Measurements from ENCODE around the gene SCN1A.

Gene SCN1A

DNA sequence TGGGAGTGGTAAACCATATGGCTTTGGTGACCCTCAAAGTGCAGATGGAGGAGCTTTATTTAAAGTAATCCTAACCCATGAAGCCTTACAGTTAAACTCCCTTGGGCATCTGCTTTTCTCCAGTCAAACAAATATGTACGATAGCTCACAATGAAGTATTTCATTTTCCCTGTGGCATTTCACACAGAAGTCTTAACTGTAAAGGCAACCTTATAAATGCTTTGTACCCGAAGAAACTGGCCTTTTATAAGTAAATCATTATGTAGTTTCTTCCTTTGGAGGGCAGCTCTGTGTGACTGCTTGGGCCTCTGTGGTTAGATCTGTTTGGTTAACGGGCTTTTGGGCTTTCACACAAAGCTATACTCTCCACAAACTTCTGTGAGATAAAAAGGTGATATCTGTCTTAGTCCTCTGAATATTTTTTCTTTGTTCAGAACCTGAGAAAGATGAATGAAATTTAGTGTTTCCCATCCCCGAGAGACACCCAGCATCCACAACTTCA, 46.6 kb downstream of the SCN1A start:
- H3K27ac ChIP-seq (replicated peaks), result no peak overlapping the region
- DNase-seq (ENCODE audit: low read depth in 1 of 2, low spot score in 1 of 2), result no peak

DNA sequence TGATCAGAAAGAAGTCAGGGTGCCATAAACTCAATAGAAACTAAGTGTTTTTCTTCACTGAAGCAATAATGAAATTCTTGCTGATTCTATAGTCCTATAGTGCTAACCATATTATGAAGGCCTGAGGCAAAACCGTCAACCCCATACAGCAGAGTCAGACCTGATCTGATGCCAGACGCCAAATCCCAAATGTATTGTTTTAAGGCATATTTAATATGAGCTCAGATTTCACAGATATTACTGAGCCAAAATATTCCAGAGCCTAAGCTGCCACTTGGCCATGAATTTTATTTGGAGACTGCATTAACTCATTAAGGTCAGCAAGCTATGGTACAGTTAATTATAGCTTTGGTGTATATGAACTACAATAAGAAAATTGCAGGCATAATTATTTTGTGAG, 53.4 kb downstream of the SCN1A start:
- no peak overlapping the region for H3K4me3 ChIP-seq (replicated peaks; ENCODE audit: insufficient read depth, low read length)
- H3K27me3 ChIP-seq (ENCODE audit: insufficient read depth, poor library complexity, severe bottlenecking), result no peaks in the 10 kb centered on the region
- TF ChIP-seq GABPA (IDR thresholded peaks at IDR 0.05; ENCODE audit: low read depth), result no peak
- TF ChIP-seq, protein P1, sequence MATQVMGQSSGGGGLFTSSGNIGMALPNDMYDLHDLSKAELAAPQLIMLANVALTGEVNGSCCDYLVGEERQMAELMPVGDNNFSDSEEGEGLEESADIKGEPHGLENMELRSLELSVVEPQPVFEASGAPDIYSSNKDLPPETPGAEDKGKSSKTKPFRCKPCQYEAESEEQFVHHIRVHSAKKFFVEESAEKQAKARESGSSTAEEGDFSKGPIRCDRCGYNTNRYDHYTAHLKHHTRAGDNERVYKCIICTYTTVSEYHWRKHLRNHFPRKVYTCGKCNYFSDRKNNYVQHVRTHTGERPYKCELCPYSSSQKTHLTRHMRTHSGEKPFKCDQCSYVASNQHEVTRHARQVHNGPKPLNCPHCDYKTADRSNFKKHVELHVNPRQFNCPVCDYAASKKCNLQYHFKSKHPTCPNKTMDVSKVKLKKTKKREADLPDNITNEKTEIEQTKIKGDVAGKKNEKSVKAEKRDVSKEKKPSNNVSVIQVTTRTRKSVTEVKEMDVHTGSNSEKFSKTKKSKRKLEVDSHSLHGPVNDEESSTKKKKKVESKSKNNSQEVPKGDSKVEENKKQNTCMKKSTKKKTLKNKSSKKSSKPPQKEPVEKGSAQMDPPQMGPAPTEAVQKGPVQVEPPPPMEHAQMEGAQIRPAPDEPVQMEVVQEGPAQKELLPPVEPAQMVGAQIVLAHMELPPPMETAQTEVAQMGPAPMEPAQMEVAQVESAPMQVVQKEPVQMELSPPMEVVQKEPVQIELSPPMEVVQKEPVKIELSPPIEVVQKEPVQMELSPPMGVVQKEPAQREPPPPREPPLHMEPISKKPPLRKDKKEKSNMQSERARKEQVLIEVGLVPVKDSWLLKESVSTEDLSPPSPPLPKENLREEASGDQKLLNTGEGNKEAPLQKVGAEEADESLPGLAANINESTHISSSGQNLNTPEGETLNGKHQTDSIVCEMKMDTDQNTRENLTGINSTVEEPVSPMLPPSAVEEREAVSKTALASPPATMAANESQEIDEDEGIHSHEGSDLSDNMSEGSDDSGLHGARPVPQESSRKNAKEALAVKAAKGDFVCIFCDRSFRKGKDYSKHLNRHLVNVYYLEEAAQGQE (IDR thresholded peaks at IDR 0.05; ENCODE audit: insufficient replicate concordance, low read depth), result no peak
- TF ChIP-seq POLR2AphosphoS5 (IDR thresholded peaks at IDR 0.05; ENCODE audit: low read depth), result no peak
- TF ChIP-seq SPI1 (IDR thresholded peaks at IDR 0.05; ENCODE audit: borderline replicate concordance, low read depth), result no peak
- TF ChIP-seq, protein P2, sequence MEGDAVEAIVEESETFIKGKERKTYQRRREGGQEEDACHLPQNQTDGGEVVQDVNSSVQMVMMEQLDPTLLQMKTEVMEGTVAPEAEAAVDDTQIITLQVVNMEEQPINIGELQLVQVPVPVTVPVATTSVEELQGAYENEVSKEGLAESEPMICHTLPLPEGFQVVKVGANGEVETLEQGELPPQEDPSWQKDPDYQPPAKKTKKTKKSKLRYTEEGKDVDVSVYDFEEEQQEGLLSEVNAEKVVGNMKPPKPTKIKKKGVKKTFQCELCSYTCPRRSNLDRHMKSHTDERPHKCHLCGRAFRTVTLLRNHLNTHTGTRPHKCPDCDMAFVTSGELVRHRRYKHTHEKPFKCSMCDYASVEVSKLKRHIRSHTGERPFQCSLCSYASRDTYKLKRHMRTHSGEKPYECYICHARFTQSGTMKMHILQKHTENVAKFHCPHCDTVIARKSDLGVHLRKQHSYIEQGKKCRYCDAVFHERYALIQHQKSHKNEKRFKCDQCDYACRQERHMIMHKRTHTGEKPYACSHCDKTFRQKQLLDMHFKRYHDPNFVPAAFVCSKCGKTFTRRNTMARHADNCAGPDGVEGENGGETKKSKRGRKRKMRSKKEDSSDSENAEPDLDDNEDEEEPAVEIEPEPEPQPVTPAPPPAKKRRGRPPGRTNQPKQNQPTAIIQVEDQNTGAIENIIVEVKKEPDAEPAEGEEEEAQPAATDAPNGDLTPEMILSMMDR (IDR thresholded peaks at IDR 0.05; ENCODE audit: insufficient read depth, low read length), result no peak
- no peak for DNase-seq (ENCODE audit: low read depth in 1 of 2, low spot score in 1 of 2)
- H3K27ac ChIP-seq (replicated peaks), result no peak overlapping the region

More for the DNA sequence above, 46.6 kb downstream of the SCN1A start:
- TF ChIP-seq, protein P2 (IDR thresholded peaks at IDR 0.05; ENCODE audit: insufficient read depth, low read length), result no peak
- TF ChIP-seq, protein P1 (IDR thresholded peaks at IDR 0.05; ENCODE audit: insufficient replicate concordance, low read depth), result no peak
- TF ChIP-seq GABPA (IDR thresholded peaks at IDR 0.05; ENCODE audit: low read depth) (no peak), SPI1 (IDR thresholded peaks at IDR 0.05; ENCODE audit: borderline replicate concordance, low read depth) (no peak), POLR2AphosphoS5 (IDR thresholded peaks at IDR 0.05; ENCODE audit: low read depth) (no peak)
- Histone ChIP-seq H3K4me3 (replicated peaks; ENCODE audit: insufficient read depth, low read length) (no peak overlapping the region), H3K27me3 (ENCODE audit: insufficient read depth, poor library complexity, severe bottlenecking) (no peaks in the 10 kb centered on the region)

DNA sequence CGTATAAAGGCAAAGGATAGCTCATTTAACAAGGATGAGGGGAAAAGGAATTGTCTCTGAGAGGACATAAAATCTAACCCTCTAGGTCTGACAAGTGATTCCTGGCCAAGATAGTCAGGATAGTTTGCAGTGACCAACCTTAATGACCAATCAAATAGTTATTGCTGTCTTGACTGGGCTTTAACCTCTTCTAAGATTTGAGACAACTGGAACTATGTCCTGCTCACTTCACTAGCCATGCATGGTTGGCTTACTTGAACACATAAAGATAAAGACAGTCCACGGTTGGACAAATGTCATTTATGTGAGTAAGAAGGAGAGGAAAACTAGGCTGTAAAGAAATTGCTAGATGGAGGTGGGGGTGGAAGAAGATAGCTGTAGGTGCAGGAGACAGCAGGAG, 53.8 kb downstream of the SCN1A start:
- H3K27me3 ChIP-seq (ENCODE audit: insufficient read depth, poor library complexity, severe bottlenecking), result no peaks in the 10 kb centered on the region
- TF ChIP-seq SPI1 (IDR thresholded peaks at IDR 0.05; ENCODE audit: borderline replicate concordance, low read depth) (no peak), POLR2AphosphoS5 (IDR thresholded peaks at IDR 0.05; ENCODE audit: low read depth) (no peak), GABPA (IDR thresholded peaks at IDR 0.05; ENCODE audit: low read depth) (no peak)
- TF ChIP-seq, protein P2 (IDR thresholded peaks at IDR 0.05; ENCODE audit: insufficient read depth, low read length), result no peak
- TF ChIP-seq, protein P1 (IDR thresholded peaks at IDR 0.05; ENCODE audit: insufficient replicate concordance, low read depth), result no peak
- no peak overlapping the region for H3K4me3 ChIP-seq (replicated peaks; ENCODE audit: insufficient read depth, low read length)
- DNase-seq (ENCODE audit: low read depth in 1 of 2, low spot score in 1 of 2), result no peak
- H3K27ac ChIP-seq (replicated peaks), result no peak overlapping the region

Data from HL-60 (cell line).